ENCODE data around the gene UBAP1L. TPM values are rescaled to one million over a fixed set of nuclear protein-coding genes. Genes with fewer than 3 reads are reported as not detected.

UBAP1L gene
- total RNA-seq, 1 experiment from 2014 or later, result 3.0 TPM

- Histone ChIP-seq H4K8ac (replicated peaks; ENCODE audit: insufficient read length, low read depth, low read length) (no peak overlapping the region), H3T11ph (ENCODE audit: low read length) (no peak overlapping the region), H3K4me2 (ENCODE audit: insufficient read depth, insufficient read length, low read length) (no peak overlapping the region), H3K18ac (ENCODE audit: insufficient read length, low read depth, low read length) (no peak overlapping the region), H4K5ac (ENCODE audit: insufficient read length, low read depth, low read length) (no peak overlapping the region), H3K14ac (ENCODE audit: insufficient read depth, low read length) (no peak overlapping the region), H3K4me1 (ENCODE audit: insufficient read depth, low read length) (peaks cover 12% of the 10 kb centered on the region; the same call in 1 of the 2 replicates), H2BK15ac (ENCODE audit: low read depth, low read length) (no peak overlapping the region), H3K79me1 (ENCODE audit: insufficient read depth, low read depth, low read length, poor library complexity, severe bottlenecking) (no peaks in the 10 kb centered on the region), H2BK120ac (ENCODE audit: low read depth, low read length, poor library complexity, severe bottlenecking) (no peak overlapping the region), H3K23ac (ENCODE audit: insufficient read length, low read depth, low read length) (no peak overlapping the region), H4K20me1 (ENCODE audit: control insufficient read depth, insufficient read depth, insufficient read length) (no peaks in the 10 kb centered on the region), H3K56ac (ENCODE audit: insufficient read length, low read depth, low read length) (no peak overlapping the region), H3K79me2 (ENCODE audit: insufficient read depth, low read length) (no peaks in the 10 kb centered on the region), H3K27me3 (ENCODE audit: insufficient read depth, low read length) (no peaks in the 10 kb centered on the region), H2BK20ac (ENCODE audit: low read depth, low read length, poor library complexity, severe bottlenecking) (no peak overlapping the region), H3K9ac (ENCODE audit: extremely low read depth, insufficient read length, low read length) (no peak overlapping the region), H2BK12ac (ENCODE audit: insufficient read length, low read depth, low read length) (no peak overlapping the region), H3K23me2 (ENCODE audit: insufficient read length, low read depth, low read length, poor library complexity, severe bottlenecking) (no peaks in the 10 kb centered on the region), H3K9me3 (ENCODE audit: control insufficient read depth, low read depth, low read length) (no peaks in the 10 kb centered on the region), H2AK5ac (ENCODE audit: insufficient read length, low read length) (no peak overlapping the region), H2BK5ac (ENCODE audit: insufficient read length, low read length) (no peak overlapping the region), H2AFZ (ENCODE audit: low read length) (no peak overlapping the region), H3K4ac (ENCODE audit: low read depth, low read length) (no peak overlapping the region), H4K91ac (ENCODE audit: insufficient read length, low read depth, low read length) (no peak overlapping the region), H3K27ac (ENCODE audit: insufficient read length, low read depth, low read length) (no peak overlapping the region)
- DNase-seq, result no peak
- Mint-ChIP-seq H3K4me3 (no peak overlapping the region), H3K9me3 (no peaks in the 10 kb centered on the region; a peak in 1 of 5 replicates), H3K4me1 (peaks cover 60 to 69% of the 10 kb centered on the region in 2 experiments), H3K27ac (no peak overlapping the region; a peak in 1 of 7 replicates), H3K36me3 (ENCODE audit: insufficient read depth in 1 of 3, low read depth in 3 of 3) (no peaks in the 10 kb centered on the region), H3K27me3 (ENCODE audit: low read depth) (peaks cover 9% of the 10 kb centered on the region)
- no CpG with 5 or more reads among the region's 3 CpGs for WGBS (ENCODE audit: extremely low coverage, insufficient read length, low lambda C conversion rate)
- TF ChIP-seq CTCF (conservative IDR thresholded peaks at IDR 0.05), result no peak
Observed at GRCh38 chr15:65087411-65087810, 27.6 kb downstream of the UBAP1L start.

All from H9 (cell line).